Neural progenitor cell (in vitro differentiated cells): ENCODE data around the gene CLNK. TPM values are rescaled to one million over a fixed set of nuclear protein-coding genes. Genes with fewer than 3 reads are reported as not detected.

Source experiments
- DNase-seq: peaks from one replicate; pipeline ENCODE4 v3.0.0-alpha.2; 2016; ENCODE audit warnings: low spot score
- H2AFZ ChIP-seq: fragments of 200-600 bp; sonication (generic); replicated peaks from 2 replicates; pipeline ENCODE4 v1.6.1; 2016; ENCODE audit warnings: antibody characterized with exemption
- H3F3A ChIP-seq: fragments of 200-600 bp; sonication (generic); 2 replicates; pipeline ENCODE4 v1.6.1; 2016; ENCODE audit warnings: antibody characterized with exemption, low read depth
- H3K27ac ChIP-seq: fragments of 200-600 bp; sonication (generic); 2 replicates; pipeline ENCODE4 v1.5.1; 2016; ENCODE audit warnings: mild to moderate bottlenecking
- H3K27me3 ChIP-seq: fragments of 200-600 bp; sonication (generic); 2 replicates; pipeline ENCODE4 v1.6.1; 2016; ENCODE audit warnings: mild to moderate bottlenecking, moderate library complexity
- H3K36me3 ChIP-seq: fragments of 200-600 bp; sonication (generic); 2 replicates; pipeline ENCODE4 v1.5.1; 2016
- H3K4me1 ChIP-seq: fragments of 200-600 bp; sonication (generic); 2 replicates; pipeline ENCODE4 v1.6.1; 2016; ENCODE audit warnings: mixed run types
- H3K4me2 ChIP-seq: fragments of 200-600 bp; sonication (generic); 2 replicates; pipeline ENCODE4 v1.6.1; 2016
- H3K4me3 ChIP-seq: fragments of 200-600 bp; sonication (generic); 2 replicates; pipeline ENCODE4 v1.5.1; 2016
- H3K79me2 ChIP-seq: fragments of 200-600 bp; sonication (generic); 2 replicates; pipeline ENCODE4 v1.6.1; 2016; ENCODE audit warnings: low read depth
- H3K9ac ChIP-seq: fragments of 200-600 bp; sonication (generic); 2 replicates; pipeline ENCODE4 v1.6.1; 2016
- H3K9me3 ChIP-seq: fragments of 200-600 bp; sonication (generic); 2 replicates; pipeline ENCODE4 v1.5.1; 2016; ENCODE audit warnings: low read depth
- H4K20me1 ChIP-seq: fragments of 200-600 bp; sonication (generic); 2 replicates; pipeline ENCODE4 v1.6.1; 2016; ENCODE audit warnings: low read depth
- H3K27ac Mint-ChIP-seq: 3 replicates; pipeline ENCODE4 v1.8.0; 2021; ENCODE audit warnings: mixed read lengths
- H3K27me3 Mint-ChIP-seq: 2 replicates; pipeline ENCODE4 v1.8.0; 2022; ENCODE audit warnings: low read depth, mild to moderate bottlenecking, inconsistent platforms, moderate library complexity, mixed read lengths; ENCODE audit not compliant: insufficient read depth
- H3K36me3 Mint-ChIP-seq: 3 replicates; pipeline ENCODE4 v1.8.0; 2021; ENCODE audit warnings: mixed read lengths
- H3K4me1 Mint-ChIP-seq: 3 replicates; pipeline ENCODE4 v1.8.0; 2021; ENCODE audit warnings: mixed read lengths
- H3K4me3 Mint-ChIP-seq: 3 replicates; pipeline ENCODE4 v1.8.0; 2021; ENCODE audit warnings: mild to moderate bottlenecking, moderate library complexity, mixed read lengths
- H3K9me3 Mint-ChIP-seq: 3 replicates; pipeline ENCODE4 v1.8.0; 2020; ENCODE audit warnings: mixed read lengths
- CTCF ChIP-seq: fragments of 200-600 bp; sonication (generic); IDR thresholded peaks from 2 replicates; pipeline ENCODE4 v1.5.1; 2017; ENCODE audit warnings: antibody characterized with exemption, mild to moderate bottlenecking
- EZH2 ChIP-seq: fragments of 200-600 bp; sonication (generic); IDR thresholded peaks from 2 replicates; pipeline ENCODE4 v1.6.1; 2017; ENCODE audit warnings: antibody characterized with exemption, mild to moderate bottlenecking, moderate library complexity
- EZH2phosphoT487 ChIP-seq: fragments of 200-600 bp; sonication (generic); IDR thresholded peaks from 2 replicates; pipeline ENCODE4 v1.6.1; 2017; ENCODE audit warnings: antibody characterized with exemption
- total RNA-seq: library from RNA; depleted of rRNA; stranded (reverse); fragments of >200 nt; gene quantifications from 2 replicates; pipeline ENCODE4 v1.2.3, GENCODE V29; 2015; ENCODE audit warnings: low replicate concordance

CLNK gene
- total RNA-seq, 1 donor from 2014 or later = not detected

- Mint-ChIP-seq H3K36me3 (no peaks in the 10 kb centered on the region), H3K9me3 (no peaks in the 10 kb centered on the region)
Measured at GRCh38 chr4:10565166-10565780, 119.3 kb downstream of the CLNK start.

DNA sequence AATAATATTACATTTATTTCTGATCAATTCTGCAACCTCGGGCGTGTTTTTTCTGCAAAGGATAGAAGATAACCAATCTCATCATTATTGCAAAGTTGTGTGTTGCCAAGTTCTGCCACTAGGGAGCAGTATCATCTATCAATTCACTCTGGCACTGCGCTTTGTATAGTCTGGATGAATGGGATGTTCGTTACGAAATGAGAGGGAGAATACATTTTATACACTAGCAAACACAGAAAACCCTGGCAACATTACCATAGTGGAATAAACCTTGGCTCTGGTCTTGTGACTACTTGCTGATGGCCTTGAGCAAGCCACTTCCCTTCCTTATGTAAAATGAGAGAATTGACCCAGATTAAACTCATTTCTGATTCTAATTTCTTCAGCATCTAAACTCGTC lies 129.9 kb downstream of the CLNK start:
- Mint-ChIP-seq H3K9me3 (no peaks in the 10 kb centered on the region), H3K27me3 (peaks cover 4% of the 10 kb centered on the region), H3K4me3 (no peak overlapping the region), H3K36me3 (no peaks in the 10 kb centered on the region), H3K27ac (no peak overlapping the region), H3K4me1 (peaks cover 2% of the 10 kb centered on the region)
- Histone ChIP-seq H3K9ac (no peak overlapping the region), H4K20me1 (no peaks in the 10 kb centered on the region), H3K4me1 (no peaks in the 10 kb centered on the region), H3K36me3 (no peaks in the 10 kb centered on the region), H3K4me2 (no peak overlapping the region), H3K79me2 (no peaks in the 10 kb centered on the region), H3K27me3 (peaks cover 7% of the 10 kb centered on the region), H3K4me3 (no peak overlapping the region), H3F3A (no peaks in the 10 kb centered on the region), H3K27ac (no peak overlapping the region), H3K9me3 (no peaks in the 10 kb centered on the region), H2AFZ (no peak overlapping the region)
- peak; percentile 97 for TF ChIP-seq CTCF
- TF ChIP-seq EZH2 = no peak
- peak; percentile 69 for DNase-seq

More at GRCh38 chr4:10565166-10565780, 119.3 kb downstream of the CLNK start:
- no peaks in the 10 kb centered on the region for H3K4me1 Mint-ChIP-seq
- Histone ChIP-seq H3K4me3 (no peak overlapping the region), H3K36me3 (no peaks in the 10 kb centered on the region), H3K27ac (no peak overlapping the region), H3K4me2 (peak overlapping the region; percentile 8), H3K4me1 (no peaks in the 10 kb centered on the region), H3K79me2 (no peaks in the 10 kb centered on the region), H2AFZ (no peak overlapping the region), H3K9ac (no peak overlapping the region), H3K9me3 (no peaks in the 10 kb centered on the region), H3F3A (no peaks in the 10 kb centered on the region), H3K27me3 (no peaks in the 10 kb centered on the region), H4K20me1 (no peaks in the 10 kb centered on the region)
- H3K27ac Mint-ChIP-seq = no peak overlapping the region
- peaks cover 5% of the 10 kb centered on the region for H3K27me3 Mint-ChIP-seq
- DNase-seq = no peak
- no peak overlapping the region for H3K4me3 Mint-ChIP-seq
- TF ChIP-seq EZH2phosphoT487 (no peak), EZH2 (no peak), CTCF (no peak)

GRCh38 chr4:10554121-10554520 lies 130.4 kb downstream of the CLNK start:
- H3K4me2 ChIP-seq = no peak overlapping the region
- H3K27ac Mint-ChIP-seq = no peak overlapping the region
- H3K36me3 Mint-ChIP-seq = no peaks in the 10 kb centered on the region
- no peaks in the 10 kb centered on the region for H3F3A ChIP-seq
- H3K27me3 ChIP-seq = peaks cover 7% of the 10 kb centered on the region
- H3K27ac ChIP-seq = no peak overlapping the region
- H2AFZ ChIP-seq = no peak overlapping the region
- no peaks in the 10 kb centered on the region for H3K4me1 ChIP-seq
- H3K27me3 Mint-ChIP-seq = peaks cover 6% of the 10 kb centered on the region
- H3K4me1 Mint-ChIP-seq = peaks cover 2% of the 10 kb centered on the region
- DNase-seq = no peak
- no peak overlapping the region for H3K4me3 Mint-ChIP-seq
- H3K4me3 ChIP-seq = no peak overlapping the region
- H3K9ac ChIP-seq = no peak overlapping the region
- H3K9me3 ChIP-seq = no peaks in the 10 kb centered on the region
- no peaks in the 10 kb centered on the region for H3K9me3 Mint-ChIP-seq
- no peaks in the 10 kb centered on the region for H4K20me1 ChIP-seq
- no peak for TF ChIP-seq EZH2
- TF ChIP-seq CTCF = no peak
- no peak for TF ChIP-seq EZH2phosphoT487
- no peaks in the 10 kb centered on the region for H3K36me3 ChIP-seq
- H3K79me2 ChIP-seq = no peaks in the 10 kb centered on the region
